HepG2 (cell line): Measurements from ENCODE around the gene ARF5. TPM values are rescaled to one million over a fixed set of nuclear protein-coding genes. Genes with fewer than 3 reads are reported as not detected.

Experiments
- GPN1 ChIP-seq: sonication (generic); formaldehyde crosslinking; IDR thresholded peaks from 2 replicates; pipeline ENCODE4 v1.5.1; 2020; ENCODE audit warnings: missing genetic modification reagents, borderline replicate concordance
- IRF2 ChIP-seq: IDR thresholded peaks from 2 replicates; pipeline ENCODE4 v1.6.1; 2018; ENCODE audit warnings: missing genetic modification reagents, missing compliant biosample characterization
- KLF16 ChIP-seq, 2 experiments: sonication (generic) in 1 of 2; formaldehyde crosslinking in 1 of 2; IDR thresholded peaks; 2 replicates each; pipeline versions ENCODE4 v1.6.1 to v1.8.0; 2016 to 2023; ENCODE audit warnings: missing genetic modification reagents in 2 of 2, missing compliant biosample characterization in 1 of 2
- MAZ ChIP-seq, 2 experiments: sonication (generic) in 1 of 2; formaldehyde crosslinking in 1 of 2; IDR thresholded peaks; 2 replicates each; pipeline versions ENCODE4 v1.5.0 to v1.6.1; 2012 to 2020; ENCODE audit warnings: low read depth in 2 of 2, mild to moderate bottlenecking in 2 of 2, borderline replicate concordance in 1 of 2, improper control_type of control experiment in 1 of 2, low read length in 1 of 2, missing genetic modification reagents in 1 of 2, moderate library complexity in 1 of 2
- RBM39 ChIP-seq: fragments of 200-400 bp; formaldehyde crosslinking; IDR thresholded peaks from one replicate; pipeline ENCODE4 v1.6.1; 2018; ENCODE audit warnings: antibody characterized with exemption, mild to moderate bottlenecking, low read depth, low read length; ENCODE audit not compliant: poor library complexity, severe bottlenecking
- RERE ChIP-seq: IDR thresholded peaks from 2 replicates; pipeline ENCODE4 v1.6.1; 2016; ENCODE audit warnings: low read depth, missing genetic modification reagents, missing compliant biosample characterization
- RFX5 ChIP-seq: IDR thresholded peaks from 2 replicates; pipeline ENCODE4 v1.6.1; 2011; ENCODE audit warnings: low read depth, low read length, improper control_type of control experiment
- RXRA ChIP-seq: sonication (generic); formaldehyde crosslinking; IDR thresholded peaks from 2 replicates; pipeline ENCODE4 v1.5.1; 2020; ENCODE audit warnings: missing genetic modification reagents
- SCMH1 ChIP-seq: sonication (generic); formaldehyde crosslinking; IDR thresholded peaks from 2 replicates; pipeline ENCODE4 v1.9.0; 2021; ENCODE audit warnings: missing genetic modification reagents, mild to moderate bottlenecking, borderline replicate concordance
- TCF12 ChIP-seq, 2 experiments: fragments of 450-650 bp in 1 of 2; sonication (generic) in 1 of 2; formaldehyde crosslinking in 1 of 2; IDR thresholded peaks; 2 replicates each; pipeline versions ENCODE4 v1.6.1 to v1.8.0; 2017 to 2022; ENCODE audit warnings: antibody characterized with exemption in 1 of 2, mild to moderate bottlenecking in 1 of 2, missing genetic modification reagents in 1 of 2, moderate library complexity in 1 of 2
- ZNF124 ChIP-seq: sonication (generic); formaldehyde crosslinking; IDR thresholded peaks from 2 replicates; pipeline ENCODE4 v1.4.0; 2020; ENCODE audit warnings: missing genetic modification reagents
- ZNF546 ChIP-seq: sonication (generic); formaldehyde crosslinking; conservative IDR thresholded peaks from 2 replicates; pipeline ENCODE4 v1.8.1; 2023; ENCODE audit warnings: mild to moderate bottlenecking, missing genetic modification reagents
- ZNF569 ChIP-seq: sonication (generic); formaldehyde crosslinking; IDR thresholded peaks from 2 replicates; pipeline ENCODE4 v1.5.0; 2020; ENCODE audit warnings: mild to moderate bottlenecking, missing genetic modification reagents, moderate library complexity, borderline replicate concordance
- ZNF687 ChIP-seq: sonication (generic); formaldehyde crosslinking; IDR thresholded peaks from 2 replicates; pipeline ENCODE4 v1.5.1; 2020; ENCODE audit warnings: mild to moderate bottlenecking, missing genetic modification reagents, moderate library complexity
- ZNF772 ChIP-seq: sonication (generic); formaldehyde crosslinking; IDR thresholded peaks from 2 replicates; pipeline ENCODE4 v1.5.0; 2020; ENCODE audit warnings: mild to moderate bottlenecking, missing genetic modification reagents
- polyA plus RNA-seq, 8 experiments: library from polyadenylated mRNA; depleted of rRNA in 3 of 8; stranded (reverse) in 7 of 8; unstranded in 1 of 8; fragments of >200 nt; fragmentation: Illumina TruSeq in 4 of 8; extraction: Trizol in 4 of 8; gene quantifications; 2 replicates each; pipeline versions ENCODE4 v1.2.1 to v1.2.3, GENCODE V29; 2011 to 2016; ENCODE audit warnings: low read depth in 4 of 8, missing spikeins in 1 of 8, mixed read lengths in 1 of 8; ENCODE audit not compliant: insufficient read depth in 1 of 8
- total RNA-seq, 5 experiments: library from RNA; depleted of rRNA; stranded (reverse); fragments of >200 nt; fragmentation: Illumina TruSeq; extraction: Trizol; gene quantifications; 2 replicates each; pipeline ENCODE4 v1.2.3, GENCODE V29; 2016; ENCODE audit warnings: low read depth in 1 of 5

The ARF5 gene
- total and polyA plus RNA-seq, 2 of the 13 experiments (the other 11 are each of a cell fraction or from before 2014, with no cell fraction given) = 109 to 135 TPM

- 0 out of 2 replicates have a peak, but pooled peaks have one; percentile 16 for TF ChIP-seq RERE (CRISPR knock-in tag)
- no peak for TF ChIP-seq MAZ (IDR thresholded peaks at IDR 0.05; ENCODE audit: borderline replicate concordance, low read depth, low read length)
- peak; percentile 58; the same call in 1 of the 2 replicates for TF ChIP-seq MAZ (CRISPR knock-in tag; IDR thresholded peaks at IDR 0.05; ENCODE audit: low read depth)
- no peak for TF ChIP-seq TCF12 (IDR thresholded peaks at IDR 0.05)
- no peak for TF ChIP-seq TCF12 (CRISPR knock-in tag; IDR thresholded peaks at IDR 0.05)
- peak in 1 of 2 experiments; percentile 51; a peak in 1 of 4 replicates for TF ChIP-seq KLF16 (CRISPR knock-in tag; IDR thresholded peaks at IDR 0.05)
- no peak for TF ChIP-seq SCMH1 (CRISPR knock-in tag)
- TF ChIP-seq RBM39 = peak; percentile 79
- TF ChIP-seq GPN1 = no peak
- peak; percentile 86 for TF ChIP-seq ZNF687 (CRISPR knock-in tag)
- peak; percentile 45; the same call in 1 of the 2 replicates for TF ChIP-seq RFX5
- 0 out of 2 replicates have a peak, but pooled peaks have one; percentile 67 for TF ChIP-seq ZNF569 (CRISPR knock-in tag)
- TF ChIP-seq ZNF124 = peak; percentile 59; the same call in 1 of the 2 replicates
- TF ChIP-seq ZNF546 = no peak; the same call in 1 of the 2 replicates
- TF ChIP-seq RXRA (CRISPR knock-in tag) = peak; percentile 65
- TF ChIP-seq ZNF772 (CRISPR knock-in tag) = peak; percentile 83
- TF ChIP-seq IRF2 = peak; percentile 32; the same call in 1 of the 2 replicates
Observed at GRCh38 chr7:127585044-127585953, 2.9 kb upstream of the ARF5 start, which contains the start of gene GCC1 (continued).
